AG09309 (cell line): ENCODE measurements around the gene CEP131.

ENCODE experiments used
- DNase-seq: peaks from one replicate; pipeline ENCODE4 v3.0.0-alpha.2; 2010; ENCODE audit warnings: low read depth
- H3K4me3 ChIP-seq: 2 replicates; pipeline ENCODE4 v1.5.1; 2011; ENCODE audit warnings: mild to moderate bottlenecking, low read depth, low read length, moderate library complexity; ENCODE audit not compliant: control insufficient read depth
- TF ChIP-seq, protein P1 (sequence below): IDR thresholded peaks from 2 replicates; pipeline ENCODE4 v1.5.1; 2011; ENCODE audit warnings: mild to moderate bottlenecking, low read depth, low read length, inconsistent platforms; ENCODE audit not compliant: insufficient read depth, control insufficient read depth; ENCODE audit errors: missing control alignments

CEP131 gene

DNA sequence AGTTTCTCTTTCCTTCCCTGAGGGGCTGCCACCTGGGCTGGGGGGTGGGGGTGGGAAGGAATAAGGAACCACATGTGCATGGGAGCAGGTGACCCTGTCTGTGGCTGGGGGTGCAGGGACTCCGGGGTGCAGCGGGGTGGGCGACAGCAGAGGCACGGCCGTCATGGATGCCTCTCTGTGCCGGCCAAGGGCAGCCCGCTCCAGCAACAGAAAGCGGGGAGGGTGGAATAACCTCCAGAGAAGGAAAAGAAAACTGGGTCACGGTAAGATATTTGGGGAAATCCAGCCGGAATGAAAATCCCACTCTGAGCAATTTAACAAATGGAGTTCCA lies 20.5 kb upstream of the CEP131 start:
- TF ChIP-seq, protein P1, sequence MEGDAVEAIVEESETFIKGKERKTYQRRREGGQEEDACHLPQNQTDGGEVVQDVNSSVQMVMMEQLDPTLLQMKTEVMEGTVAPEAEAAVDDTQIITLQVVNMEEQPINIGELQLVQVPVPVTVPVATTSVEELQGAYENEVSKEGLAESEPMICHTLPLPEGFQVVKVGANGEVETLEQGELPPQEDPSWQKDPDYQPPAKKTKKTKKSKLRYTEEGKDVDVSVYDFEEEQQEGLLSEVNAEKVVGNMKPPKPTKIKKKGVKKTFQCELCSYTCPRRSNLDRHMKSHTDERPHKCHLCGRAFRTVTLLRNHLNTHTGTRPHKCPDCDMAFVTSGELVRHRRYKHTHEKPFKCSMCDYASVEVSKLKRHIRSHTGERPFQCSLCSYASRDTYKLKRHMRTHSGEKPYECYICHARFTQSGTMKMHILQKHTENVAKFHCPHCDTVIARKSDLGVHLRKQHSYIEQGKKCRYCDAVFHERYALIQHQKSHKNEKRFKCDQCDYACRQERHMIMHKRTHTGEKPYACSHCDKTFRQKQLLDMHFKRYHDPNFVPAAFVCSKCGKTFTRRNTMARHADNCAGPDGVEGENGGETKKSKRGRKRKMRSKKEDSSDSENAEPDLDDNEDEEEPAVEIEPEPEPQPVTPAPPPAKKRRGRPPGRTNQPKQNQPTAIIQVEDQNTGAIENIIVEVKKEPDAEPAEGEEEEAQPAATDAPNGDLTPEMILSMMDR, result no peak
- no peak overlapping the region for H3K4me3 ChIP-seq
- DNase-seq, result no peak

DNA sequence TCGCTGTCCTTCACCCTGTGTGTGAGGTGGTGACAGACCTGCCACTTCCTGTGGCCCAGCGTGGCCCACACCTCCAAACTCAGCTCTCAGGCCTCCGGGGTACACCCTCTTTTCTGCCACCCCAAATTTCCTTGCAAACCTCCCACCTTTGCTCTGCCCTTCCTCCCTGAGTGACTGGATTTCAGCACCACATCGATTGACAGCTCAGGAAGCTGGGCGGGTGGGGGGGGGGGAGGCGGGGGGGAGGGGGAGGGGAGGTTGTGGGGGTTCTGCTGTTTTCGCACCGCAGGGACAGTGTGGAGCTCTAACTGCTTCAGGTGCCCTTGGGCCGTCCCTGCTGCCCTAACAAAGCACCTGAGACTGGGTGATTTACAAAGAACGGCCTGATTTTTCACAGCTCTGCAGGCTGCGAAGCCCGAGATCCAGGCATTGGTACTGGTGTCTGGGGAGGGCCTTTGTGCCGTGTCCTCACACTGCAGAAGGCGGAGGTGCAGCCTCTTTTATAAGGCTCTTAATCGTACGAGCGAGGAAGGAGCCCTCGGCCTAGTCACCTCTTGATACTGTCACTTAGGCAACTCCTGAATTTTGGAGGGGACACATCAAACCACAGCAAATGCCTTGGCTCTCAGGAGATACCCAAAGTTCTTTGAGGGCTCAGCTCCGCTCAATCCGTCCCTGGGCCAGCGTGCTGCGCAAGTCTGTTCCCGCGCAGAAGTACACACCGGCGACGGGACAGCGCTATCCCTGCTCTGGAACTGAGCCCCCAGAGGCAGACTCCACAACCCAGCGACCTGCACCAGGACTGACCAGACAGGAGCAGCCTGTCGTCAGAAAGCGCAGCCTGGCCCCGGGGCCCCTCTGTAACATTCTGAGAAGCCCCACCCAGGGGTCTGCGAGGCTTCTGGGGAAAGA lies 19.9 kb upstream of the CEP131 start:
- TF ChIP-seq, protein P1, result no peak
- no peak for DNase-seq
- no peak overlapping the region for H3K4me3 ChIP-seq

DNA sequence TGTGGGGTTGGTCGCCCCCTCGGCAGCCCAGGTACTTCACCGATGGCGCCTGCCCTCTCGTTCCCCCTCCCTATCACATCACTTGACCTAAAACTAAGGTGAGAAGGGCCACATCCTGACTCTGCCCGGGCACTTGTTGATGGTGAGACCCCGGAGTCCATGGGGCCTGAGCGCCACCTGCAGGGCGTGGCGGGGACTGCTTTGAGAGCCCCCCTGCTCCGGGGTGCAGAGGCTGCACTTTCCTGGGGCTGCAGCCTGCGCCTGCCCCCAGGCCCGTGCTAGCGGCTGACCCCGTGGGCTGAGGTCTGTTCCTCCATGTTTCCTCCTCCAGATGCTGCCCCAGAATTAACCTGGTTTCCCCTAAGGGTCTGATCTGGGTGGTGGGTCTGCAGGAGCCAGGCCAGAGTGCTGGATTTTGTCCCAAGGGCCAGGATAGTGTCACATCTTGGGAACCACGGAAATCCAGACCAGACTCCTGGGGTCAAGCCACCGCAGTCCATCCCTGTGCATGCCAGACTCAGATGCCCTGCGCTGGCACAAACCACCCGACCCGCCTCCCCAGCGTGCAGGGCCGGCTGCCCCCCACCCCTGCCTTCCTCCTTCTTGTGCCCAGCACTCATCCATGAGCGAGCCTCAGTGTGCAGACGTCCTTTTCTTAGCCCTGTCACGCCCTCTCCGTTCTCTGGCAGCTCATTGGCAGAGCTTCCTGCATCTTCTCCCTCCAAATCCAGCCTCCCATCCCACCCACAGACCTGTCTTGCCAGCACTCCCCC lies 19.1 kb upstream of the CEP131 start:
- H3K4me3 ChIP-seq, result no peak overlapping the region
- DNase-seq, result no peak
- TF ChIP-seq, protein P1, result peak; percentile 78

DNA sequence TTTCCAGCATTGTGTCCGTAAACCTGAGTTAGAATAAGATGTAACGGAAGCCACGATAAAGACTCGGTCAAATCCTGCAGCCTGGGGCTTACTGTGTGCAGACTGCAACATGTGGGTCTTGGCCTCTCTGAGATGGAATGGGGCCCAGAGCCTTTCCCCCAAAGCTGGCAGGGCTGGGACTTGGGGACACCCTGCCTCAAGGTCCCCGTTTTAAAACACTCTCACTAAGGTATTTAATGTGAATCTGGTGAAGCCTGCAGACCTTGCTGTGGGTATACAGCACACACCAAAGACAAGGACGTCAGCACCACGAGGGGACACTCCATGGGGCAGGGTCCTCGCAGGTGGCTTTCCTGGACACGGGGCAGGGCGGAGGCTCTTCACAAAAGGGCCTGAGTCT lies 18.4 kb upstream of the CEP131 start:
- no peak overlapping the region for H3K4me3 ChIP-seq
- no peak for DNase-seq
- TF ChIP-seq, protein P1, result no peak

DNA sequence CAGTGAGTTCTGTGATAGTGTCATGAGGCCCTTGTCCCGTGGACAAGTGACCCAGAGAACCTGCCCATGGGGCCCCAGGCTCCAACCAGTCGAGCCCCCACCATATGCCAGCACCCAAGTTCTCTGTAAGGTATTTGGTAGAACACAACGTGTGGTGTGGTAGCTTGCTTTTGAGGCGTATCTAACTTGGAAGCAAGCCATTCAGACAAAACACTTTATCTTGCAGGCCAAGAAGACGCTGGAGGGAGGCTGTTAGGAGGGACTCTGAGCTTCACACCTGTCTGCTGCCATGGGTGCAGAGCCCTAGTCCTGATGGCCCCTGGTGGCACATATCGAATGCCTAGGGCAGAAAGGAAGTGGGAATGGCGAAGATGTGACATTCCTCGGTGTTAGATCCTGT lies 18.0 kb upstream of the CEP131 start:
- no peak for DNase-seq
- TF ChIP-seq, protein P1, result no peak
- H3K4me3 ChIP-seq, result no peak overlapping the region

DNA sequence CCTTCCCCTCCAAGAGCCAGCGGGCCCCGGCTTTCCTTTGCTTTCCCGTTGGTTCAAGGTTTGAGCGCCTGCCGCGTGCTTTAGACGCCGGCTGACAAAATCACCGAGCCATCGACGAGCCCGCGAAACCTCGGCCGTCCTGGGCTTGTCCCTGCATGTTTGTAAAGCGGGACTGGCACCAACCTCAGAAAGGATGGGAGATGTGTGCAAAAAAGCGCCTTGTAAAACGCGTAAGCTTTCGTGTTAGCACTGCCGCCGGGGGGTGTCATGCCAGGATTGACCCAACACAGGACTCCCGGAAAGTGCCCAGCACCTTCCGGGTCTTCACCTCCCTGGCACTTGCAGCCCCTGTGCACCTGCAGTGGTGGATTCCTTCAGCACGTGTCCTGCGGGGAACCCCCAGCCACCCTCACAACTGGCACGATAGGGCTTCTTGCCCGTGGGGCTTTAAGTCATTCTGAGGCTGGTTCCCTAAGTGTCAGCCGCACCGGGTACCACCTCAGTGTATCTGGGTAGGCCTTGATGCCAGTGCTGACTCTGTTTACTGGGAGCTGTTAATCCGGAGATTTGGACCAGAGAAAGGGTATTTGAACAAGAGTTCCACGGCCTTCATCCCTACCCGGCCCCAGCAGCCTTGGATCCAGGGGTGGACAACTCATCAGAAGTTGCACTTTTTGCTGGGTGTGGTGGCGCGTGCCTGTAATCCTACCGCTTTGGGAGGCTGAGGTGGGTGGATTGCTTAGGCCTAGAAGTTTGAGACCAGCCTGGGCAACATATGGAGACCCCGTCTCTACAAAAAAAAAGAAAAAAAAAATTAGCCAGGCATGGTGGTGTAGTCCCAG lies 17.2 kb upstream of the CEP131 start:
- no peak for DNase-seq
- H3K4me3 ChIP-seq, result peak overlapping the region; percentile 52
- TF ChIP-seq, protein P1, result no peak
